Coronary artery (tissue), 2 donors: ENCODE measurements around the gene NAV2.

Experiments used
- DNase-seq: peaks from one replicate; pipeline ENCODE4 v3.0.0-alpha.2; 2017; ENCODE audit warnings: low spot score
- H3K27ac ChIP-seq, 2 donors: fragments of 200-600 bp; sonication (generic); one replicate each; pipeline ENCODE4 v1.5.1; 2016 to 2019
- H3K4me3 ChIP-seq: fragments of 200-600 bp; sonication (generic); 2 replicates; pipeline ENCODE4 v1.5.1; 2016; ENCODE audit warnings: mild to moderate bottlenecking, moderate library complexity
- CTCF ChIP-seq: fragments of 200-600 bp; sonication (generic); IDR thresholded peaks from one replicate; pipeline ENCODE4 v1.5.1; 2019; ENCODE audit warnings: antibody characterized with exemption

The NAV2 gene

GRCh38 chr11:20161923-20162744 is 449.5 kb downstream of the NAV2 start:
- no peak overlapping the region for H3K27ac ChIP-seq
- H3K4me3 ChIP-seq = no peak overlapping the region
- DNase-seq = no peak
- TF ChIP-seq CTCF = no peak

GRCh38 chr11:20162824-20163782 is 450.5 kb downstream of the NAV2 start:
- no peak for DNase-seq
- Histone ChIP-seq H3K4me3 (peak overlapping the region; percentile 68), H3K27ac (no peak overlapping the region)
- no peak for TF ChIP-seq CTCF

GRCh38 chr11:20163783-20164481 is 451.3 kb downstream of the NAV2 start:
- no peak overlapping the region for H3K27ac ChIP-seq
- no peak for TF ChIP-seq CTCF
- DNase-seq = no peak
- peak overlapping the region; percentile 68 for H3K4me3 ChIP-seq
